Measurements from ENCODE around the gene MYO1G. TPM values are rescaled to one million over a fixed set of nuclear protein-coding genes. Genes with fewer than 3 reads are reported as not detected.
"Not testable (repeated sequence)": the region's sequence is repeated elsewhere in the genome, so short reads cannot be mapped to it uniquely, and the experiment has no call there.

The MYO1G gene
- polyA plus RNA-seq, 1 of the 3 experiments (the other 2 are of a cell fraction), result 0.05 TPM

DNA sequence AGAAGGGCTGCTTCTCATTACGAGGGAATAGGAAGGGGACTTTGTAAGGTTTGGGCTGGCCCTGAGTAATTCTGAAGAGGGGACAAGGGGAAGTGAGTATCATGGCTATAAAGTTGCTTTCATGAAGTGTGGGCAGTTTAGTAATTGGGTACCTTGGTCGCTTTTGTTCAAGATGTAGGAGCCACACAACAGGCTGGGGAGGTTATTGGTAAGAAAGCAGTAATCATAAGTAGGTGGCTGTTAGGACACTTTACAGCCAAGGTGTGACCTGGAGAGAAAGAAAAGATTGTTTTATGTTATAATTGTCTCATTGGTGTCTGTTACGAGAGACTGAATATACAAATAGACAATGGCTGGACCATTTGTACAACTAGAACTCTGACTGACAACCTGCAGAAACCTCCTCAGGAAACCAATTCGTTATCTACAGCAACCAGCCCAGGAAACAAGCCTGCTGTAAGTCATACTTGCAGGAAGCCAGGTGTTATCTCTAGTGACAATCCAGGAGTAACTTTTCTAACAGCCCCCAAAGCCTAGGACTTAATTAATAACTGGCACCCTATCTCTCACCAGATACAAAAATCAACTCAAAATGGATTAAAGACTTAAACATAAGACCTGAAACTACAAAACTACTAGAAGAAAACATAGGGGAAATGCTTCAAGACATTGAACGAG, 16.2 kb upstream of the MYO1G start:
- 80% methylated on average over 5 of the region's 5 CpGs for WGBS (ENCODE audit: low lambda C conversion rate)
- Histone ChIP-seq H3F3A (replicated peaks; ENCODE audit: insufficient read depth) (peaks cover 10% of the 10 kb centered on the region), H3K79me2 (ENCODE audit: insufficient read depth) (no peaks in the 10 kb centered on the region), H3K27me3 (ENCODE audit: insufficient read depth) (no peaks in the 10 kb centered on the region), H3K4me2 (no peak overlapping the region), H3K9ac (no peak overlapping the region), H3K9me2 (no peaks in the 10 kb centered on the region), H3K27ac (ENCODE audit: low read depth in 2 of 2, low read length in 1 of 2) (no peak overlapping the region), H3K36me3 (replicated peaks in 1 of 2; ENCODE audit: control insufficient read depth in 1 of 2, insufficient read depth in 2 of 2, low read length in 1 of 2) (no peaks in the 10 kb centered on the region), H3K4me3 (ENCODE audit: low read depth in 2 of 2, low read length in 1 of 2) (no peak overlapping the region), H4K20me1 (ENCODE audit: insufficient read depth) (no peaks in the 10 kb centered on the region), H3K9me3 (no peaks in the 10 kb centered on the region), H2AFZ (ENCODE audit: low read depth) (no peak overlapping the region), H3K4me1 (ENCODE audit: control insufficient read depth in 1 of 2, insufficient read depth in 2 of 2, low read depth in 1 of 2, low read length in 1 of 2) (peaks cover 0 to 6% of the 10 kb centered on the region in 2 experiments; a peak in 2 of 4 replicates)
- ChIA-PET POLR2A (no interaction called here), CTCF (interaction anchor here (1.0 to 1.7 kb wide), 4 partner anchors 9 to 141 kb away, joined by 3 to 8 read pairs (median 4); partner anchors contain the start of gene TBRG4)
- DNase-seq, result no peak
- TF ChIP-seq, protein P1, sequence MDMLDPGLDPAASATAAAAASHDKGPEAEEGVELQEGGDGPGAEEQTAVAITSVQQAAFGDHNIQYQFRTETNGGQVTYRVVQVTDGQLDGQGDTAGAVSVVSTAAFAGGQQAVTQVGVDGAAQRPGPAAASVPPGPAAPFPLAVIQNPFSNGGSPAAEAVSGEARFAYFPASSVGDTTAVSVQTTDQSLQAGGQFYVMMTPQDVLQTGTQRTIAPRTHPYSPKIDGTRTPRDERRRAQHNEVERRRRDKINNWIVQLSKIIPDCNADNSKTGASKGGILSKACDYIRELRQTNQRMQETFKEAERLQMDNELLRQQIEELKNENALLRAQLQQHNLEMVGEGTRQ (IDR thresholded peaks at IDR 0.05; ENCODE audit: borderline replicate concordance, low read depth, low read length), result no peak
- TF ChIP-seq NRF1 (IDR thresholded peaks at IDR 0.05; ENCODE audit: low read depth, low read length), result no peak

DNA sequence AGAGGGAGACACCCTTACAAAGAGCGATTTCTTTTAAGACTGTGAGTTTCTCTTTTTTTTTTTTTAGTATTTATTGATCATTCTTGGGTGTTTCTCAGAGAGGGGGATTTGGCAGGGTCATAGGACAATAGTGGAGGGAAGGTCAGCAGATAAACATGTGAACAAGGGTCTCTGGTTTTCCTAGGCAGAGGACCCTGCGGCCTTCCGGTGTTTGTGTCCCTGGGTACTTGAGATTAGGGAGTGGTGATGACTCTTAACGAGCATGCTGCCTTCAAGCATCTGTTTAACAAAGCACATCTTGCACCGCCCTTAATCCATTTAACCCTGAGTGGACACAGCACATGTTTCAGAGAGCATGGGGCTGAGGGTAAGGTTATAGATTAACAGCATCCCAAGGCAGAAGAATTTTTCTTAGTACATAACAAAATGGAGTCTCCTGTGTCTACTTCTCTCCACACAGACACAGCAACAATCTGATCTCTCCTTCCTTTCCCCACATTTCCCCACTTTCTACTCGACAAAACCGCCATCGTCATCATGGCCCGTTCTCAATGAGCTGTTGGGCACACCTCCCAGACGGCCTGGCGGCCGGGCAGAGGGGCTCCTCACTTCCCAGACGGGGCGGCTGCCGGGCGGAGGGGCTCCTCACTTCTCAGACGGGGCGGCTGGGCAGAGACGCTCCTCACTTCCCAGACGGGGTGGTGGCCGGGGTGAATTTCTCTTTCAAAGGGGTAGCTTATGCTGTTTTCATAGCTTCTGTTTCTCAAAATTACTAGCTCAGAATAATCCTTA, 13.4 kb upstream of the MYO1G start:
- H2AFZ ChIP-seq (ENCODE audit: low read depth); DNase-seq; H3K79me2 ChIP-seq (ENCODE audit: insufficient read depth); H3K36me3 ChIP-seq (replicated peaks in 1 of 2; ENCODE audit: control insufficient read depth in 1 of 2, insufficient read depth in 2 of 2, low read length in 1 of 2); H4K20me1 ChIP-seq (ENCODE audit: insufficient read depth); H3K4me3 ChIP-seq (ENCODE audit: low read depth in 2 of 2, low read length in 1 of 2); H3K4me1 ChIP-seq (ENCODE audit: control insufficient read depth in 1 of 2, insufficient read depth in 2 of 2, low read depth in 1 of 2, low read length in 1 of 2); H3K4me2 ChIP-seq; H3K9ac ChIP-seq; H3K27ac ChIP-seq (ENCODE audit: low read depth in 2 of 2, low read length in 1 of 2); POLR2A ChIA-PET; H3K27me3 ChIP-seq (ENCODE audit: insufficient read depth); H3K9me2 ChIP-seq; H3F3A ChIP-seq (replicated peaks; ENCODE audit: insufficient read depth); H3K9me3 ChIP-seq: not testable (repeated sequence)
- 94% methylated on average over 17 of the region's 21 CpGs for WGBS (ENCODE audit: low lambda C conversion rate)
- CTCF ChIA-PET, result interaction anchor here (0.7 kb wide), 1 partner anchor 189 kb away, joined by 3 read pairs; no protein-coding TSS in a partner anchor

DNA sequence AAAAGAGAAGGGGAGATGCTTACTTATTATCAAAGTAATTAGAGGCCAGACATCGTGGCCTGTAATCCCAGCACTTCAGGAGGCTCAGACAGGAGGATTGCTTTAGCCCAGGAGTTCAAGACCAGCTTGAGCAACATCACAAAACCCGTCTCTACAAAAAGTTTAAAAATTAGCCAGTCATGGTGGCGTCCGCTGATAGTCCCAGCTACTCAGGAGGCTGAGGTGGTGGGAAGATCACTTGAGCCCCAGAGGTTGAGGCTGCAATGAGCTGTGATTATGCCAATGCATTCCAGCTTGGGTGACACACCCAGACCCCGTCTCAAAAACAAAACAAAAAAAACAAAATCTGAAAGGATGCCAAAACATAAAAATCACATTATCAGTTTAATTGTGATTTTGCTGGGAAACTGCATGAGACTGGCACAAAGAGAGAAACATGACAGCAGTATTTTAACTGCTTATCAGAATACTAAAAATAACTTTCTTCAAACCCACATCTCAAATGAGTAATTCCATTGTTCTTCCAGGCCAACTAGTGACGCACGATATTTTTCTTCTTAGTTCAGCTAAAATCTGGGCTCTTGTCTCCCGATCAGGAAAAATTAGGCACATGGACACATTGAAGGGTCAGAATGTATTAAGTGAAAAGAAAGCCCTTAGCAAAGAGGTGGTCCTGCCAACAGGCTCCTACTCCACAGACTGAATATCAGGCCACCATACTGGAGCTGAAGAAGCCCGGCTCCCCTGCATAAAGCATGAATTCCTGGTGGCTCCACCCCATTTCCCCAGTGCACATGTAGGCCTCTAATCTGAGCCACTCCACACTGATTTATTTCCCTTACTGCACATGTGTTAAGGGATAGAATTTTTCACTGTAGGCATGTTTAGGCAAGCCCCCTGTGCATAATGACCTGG, 11.6 kb upstream of the MYO1G start:
- TF ChIP-seq POLR2AphosphoS5 (IDR thresholded peaks at IDR 0.05; ENCODE audit: low read depth, low read length) (no peak), RCOR1 (IDR thresholded peaks at IDR 0.05; ENCODE audit: low read length) (no peak), MEF2A (IDR thresholded peaks at IDR 0.05; ENCODE audit: borderline replicate concordance, low read depth) (peak; percentile 55; the same call in 1 of the 2 replicates), FOSL2 (IDR thresholded peaks at IDR 0.05; ENCODE audit: borderline replicate concordance, low read depth) (no peak)
- H3K4me1 ChIP-seq (ENCODE audit: control insufficient read depth in 1 of 2, insufficient read depth in 2 of 2, low read depth in 1 of 2, low read length in 1 of 2), result peaks cover 6 to 15% of the 10 kb centered on the region in 2 experiments; a peak in 3 of 4 replicates
- peaks cover 11% of the 10 kb centered on the region for H3F3A ChIP-seq (replicated peaks; ENCODE audit: insufficient read depth)
- H4K20me1 ChIP-seq (ENCODE audit: insufficient read depth), result no peaks in the 10 kb centered on the region
- DNase-seq, result no peak
- no peaks in the 10 kb centered on the region for H3K9me2 ChIP-seq
- no peaks in the 10 kb centered on the region for H3K9me3 ChIP-seq
- ChIA-PET POLR2A (no interaction called here), CTCF (interaction anchor here (0.7 to 2.1 kb wide), 4 partner anchors 10 to 145 kb away, joined by 3 to 6 read pairs (median 4); no protein-coding TSS in a partner anchor)
- H3K27me3 ChIP-seq (ENCODE audit: insufficient read depth), result no peaks in the 10 kb centered on the region
- H3K4me2 ChIP-seq, result no peak overlapping the region
- 82% methylated on average over 9 of the region's 9 CpGs for WGBS (ENCODE audit: low lambda C conversion rate)
- peak overlapping the region; percentile 3; the same call in 1 of the 2 replicates for H3K9ac ChIP-seq
- H3K36me3 ChIP-seq (replicated peaks in 1 of 2; ENCODE audit: control insufficient read depth in 1 of 2, insufficient read depth in 2 of 2, low read length in 1 of 2), result peaks cover 4 to 6% of the 10 kb centered on the region in 2 experiments
- H2AFZ ChIP-seq (ENCODE audit: low read depth), result peak overlapping the region; percentile 6
- H3K27ac ChIP-seq (ENCODE audit: low read depth in 2 of 2, low read length in 1 of 2), result peak overlapping the region; percentile 4 to 62; a peak in 3 of 4 replicates
- H3K4me3 ChIP-seq (ENCODE audit: low read depth in 2 of 2, low read length in 1 of 2), result no peak overlapping the region
- H3K79me2 ChIP-seq (ENCODE audit: insufficient read depth), result peaks cover 11% of the 10 kb centered on the region
